HepG2 (cell line): Measurements from ENCODE around the gene ASIC2. TPM values are rescaled to one million over a fixed set of nuclear protein-coding genes. Genes with fewer than 3 reads are reported as not detected.

ENCODE experiments used
- ATAC-seq: fragments of 200-7000 bp; cut with Tn5 transposase; 3 replicates; pipeline ENCODE4 v1.9.1; 2020; ENCODE audit warnings: mild to moderate bottlenecking, moderate library complexity
- BruUV-seq: library from RNA; stranded (reverse); fragments of 400-500 nt; replicated peaks from 2 replicates; lab custom pipeline; 2021; lab: Mats Ljungman, UMichigan
- CTCF ChIA-PET: fragments of 300-600 bp; formaldehyde crosslinking; extraction: SDS; loops from one replicate; lab custom pipeline; 2021; ENCODE audit warnings: low total read pairs, inconsistent platforms, low intra/inter-chr PET ratio; lab: Yijun Ruan, JAX
- POLR2A ChIA-PET: fragments of 350-600 bp; sonication (Branson Sonifier 250); formaldehyde crosslinking; loops from one replicate; lab custom pipeline; 2020; ENCODE audit warnings: antibody characterized with exemption, inconsistent platforms; lab: Yijun Ruan, JAX
- DNase-seq: peaks from one replicate; pipeline ENCODE4 v3.0.0-alpha.2; 2015; ENCODE audit warnings: low spot score
- FAIRE-seq: peaks from 3 replicates; lab custom pipeline; 2011; peaks lifted over from hg19 to GRCh38; lab: Jason Lieb, UNC
- H2AFZ ChIP-seq: one replicate; pipeline ENCODE4 v1.6.1; 2011; ENCODE audit warnings: low read length, inconsistent platforms
- H3K27ac ChIP-seq: fragments of 300-600 bp; 3 replicates; pipeline ENCODE4 v1.8.0; 2011; ENCODE audit warnings: mixed run types, mild to moderate bottlenecking, mixed read lengths, low read length, inconsistent platforms; ENCODE audit not compliant: insufficient read depth; ENCODE audit errors: extremely low read length
- H3K27me3 ChIP-seq, 2 experiments: fragments of 200-600 bp in 1 of 2; 2 replicates in 1 of 2; 3 replicates in 1 of 2; pipeline versions ENCODE4 v1.6.0 to v1.8.0; 2011; ENCODE audit warnings: low read length in 2 of 2, mild to moderate bottlenecking in 2 of 2, moderate library complexity in 2 of 2, inconsistent platforms in 1 of 2; ENCODE audit not compliant: insufficient read depth in 2 of 2, control insufficient read depth in 1 of 2
- H3K36me3 ChIP-seq, 2 experiments: fragments of 200-600 bp in 1 of 2; replicated peaks in 1 of 2; 2 replicates in 1 of 2; 3 replicates in 1 of 2; pipeline versions ENCODE4 v1.5.1 to v1.8.0; 2011; ENCODE audit warnings: low read length in 2 of 2, inconsistent platforms in 1 of 2; ENCODE audit not compliant: insufficient read depth in 2 of 2, control insufficient read depth in 1 of 2
- H3K4me1 ChIP-seq: 2 replicates; pipeline ENCODE4 v1.5.1; 2012; ENCODE audit warnings: low read length, inconsistent platforms; ENCODE audit not compliant: insufficient read depth
- H3K4me2 ChIP-seq: 2 replicates; pipeline ENCODE4 v1.6.0; 2011; ENCODE audit warnings: low read depth, low read length, inconsistent platforms
- H3K4me3 ChIP-seq, 3 experiments: fragments of 200-600 bp in 1 of 3; sonication (generic), shearing (Covaris generic) in 1 of 3; replicated peaks in 1 of 3; 2 replicates each; pipeline ENCODE4 v1.5.1; 2011 to 2016; ENCODE audit warnings: low read length in 3 of 3, inconsistent platforms in 2 of 3, low read depth in 2 of 3, mild to moderate bottlenecking in 2 of 3, control low read depth in 1 of 3, mixed read lengths in 1 of 3; ENCODE audit not compliant: insufficient read depth in 1 of 3
- H3K79me2 ChIP-seq: one replicate; pipeline ENCODE4 v1.6.1; 2011; ENCODE audit warnings: low read length, inconsistent platforms; ENCODE audit not compliant: insufficient read depth
- H3K9ac ChIP-seq: 2 replicates; pipeline ENCODE4 v1.6.0; 2011; ENCODE audit warnings: mild to moderate bottlenecking, low read depth, low read length, inconsistent platforms; ENCODE audit not compliant: insufficient read depth
- H3K9me3 ChIP-seq: 2 replicates; pipeline ENCODE4 v1.5.1; 2012; ENCODE audit warnings: mild to moderate bottlenecking, low read length
- H4K20me1 ChIP-seq: 2 replicates; pipeline ENCODE4 v1.6.0; 2011; ENCODE audit warnings: inconsistent platforms, mild to moderate bottlenecking, low read length, moderate library complexity; ENCODE audit not compliant: insufficient read depth
- CTCF ChIP-seq: sonication (generic); formaldehyde crosslinking; IDR thresholded peaks from 2 replicates; pipeline ENCODE4 v1.5.0; 2020; ENCODE audit warnings: mild to moderate bottlenecking, missing genetic modification reagents, moderate library complexity
- FOSL1 ChIP-seq: sonication (generic); formaldehyde crosslinking; IDR thresholded peaks from 2 replicates; pipeline ENCODE4 v1.9.0; 2021; ENCODE audit warnings: missing genetic modification reagents, borderline replicate concordance
- HNRNPLL ChIP-seq: fragments of 200-400 bp; formaldehyde crosslinking; IDR thresholded peaks from 2 replicates; pipeline ENCODE4 v1.6.1; 2017; ENCODE audit warnings: mild to moderate bottlenecking, low read depth, low read length; ENCODE audit not compliant: poor library complexity, severe bottlenecking
- NFYC ChIP-seq: IDR thresholded peaks from 2 replicates; pipeline ENCODE4 v1.6.1; 2016; ENCODE audit warnings: missing genetic modification reagents, missing compliant biosample characterization
- NR2F6 ChIP-seq, 2 experiments: IDR thresholded peaks; 2 replicates each; pipeline ENCODE4 v1.6.1; 2016; ENCODE audit warnings: antibody characterized with exemption in 1 of 2, mild to moderate bottlenecking in 1 of 2
- ZNF12 ChIP-seq: sonication (generic); formaldehyde crosslinking; IDR thresholded peaks from 2 replicates; pipeline ENCODE4 v1.5.0; 2020; ENCODE audit warnings: missing genetic modification reagents
- ZNF124 ChIP-seq: sonication (generic); formaldehyde crosslinking; IDR thresholded peaks from 2 replicates; pipeline ENCODE4 v1.4.0; 2020; ENCODE audit warnings: missing genetic modification reagents
- ZNF792 ChIP-seq: IDR thresholded peaks from 2 replicates; pipeline ENCODE4 v1.6.1; 2016
- ZNF879 ChIP-seq: sonication (generic); formaldehyde crosslinking; IDR thresholded peaks from 2 replicates; pipeline ENCODE4 v1.8.1; 2023; ENCODE audit warnings: missing genetic modification reagents
- WGBS: methylation state at CpG from one replicate; pipeline ENCODE4 v1.1.6; 2017; ENCODE audit warnings: low lambda C conversion rate; 5-methylcytosine and 5-hydroxymethylcytosine counted together
- in situ Hi-C: cut with HindIII; loops from 2 replicates; pipeline ENCODE4 v1.10.0; 2017; ENCODE audit warnings: low pct_unique_long_range_greater_than_20kb; ENCODE audit not compliant: extremely low pct_ligation_motif_present
- intact Hi-C: fragments of 100-400 bp; cut with micrococcal nuclease; formaldehyde crosslinking; loops from one replicate; pipeline ENCODE4 v1.10.0; 2022; ENCODE audit not compliant: unreplicated experiment
- polyA plus RNA-seq, 8 experiments: library from polyadenylated mRNA; depleted of rRNA in 3 of 8; stranded (reverse) in 7 of 8; unstranded in 1 of 8; fragments of >200 nt; fragmentation: Illumina TruSeq in 4 of 8; extraction: Trizol in 4 of 8; gene quantifications; 2 replicates each; pipeline versions ENCODE4 v1.2.1 to v1.2.3, GENCODE V29; 2011 to 2016; ENCODE audit warnings: low read depth in 4 of 8, missing spikeins in 1 of 8, mixed read lengths in 1 of 8; ENCODE audit not compliant: insufficient read depth in 1 of 8
- total RNA-seq, 5 experiments: library from RNA; depleted of rRNA; stranded (reverse); fragments of >200 nt; fragmentation: Illumina TruSeq; extraction: Trizol; gene quantifications; 2 replicates each; pipeline ENCODE4 v1.2.3, GENCODE V29; 2016; ENCODE audit warnings: low read depth in 1 of 5
- TF ChIP-seq, protein P1 (sequence below): sonication (generic); formaldehyde crosslinking; IDR thresholded peaks from 2 replicates; pipeline ENCODE4 v1.4.0; 2020; ENCODE audit warnings: missing genetic modification reagents, mild to moderate bottlenecking, borderline replicate concordance
- TF ChIP-seq, protein P2 (sequence below): sonication (generic); formaldehyde crosslinking; IDR thresholded peaks from 2 replicates; pipeline ENCODE4 v1.5.0; 2020; ENCODE audit warnings: missing genetic modification reagents

The ASIC2 gene
- total and polyA plus RNA-seq, 2 of the 13 experiments (the other 11 are each of a cell fraction or from before 2014, with no cell fraction given), result not detected

DNA sequence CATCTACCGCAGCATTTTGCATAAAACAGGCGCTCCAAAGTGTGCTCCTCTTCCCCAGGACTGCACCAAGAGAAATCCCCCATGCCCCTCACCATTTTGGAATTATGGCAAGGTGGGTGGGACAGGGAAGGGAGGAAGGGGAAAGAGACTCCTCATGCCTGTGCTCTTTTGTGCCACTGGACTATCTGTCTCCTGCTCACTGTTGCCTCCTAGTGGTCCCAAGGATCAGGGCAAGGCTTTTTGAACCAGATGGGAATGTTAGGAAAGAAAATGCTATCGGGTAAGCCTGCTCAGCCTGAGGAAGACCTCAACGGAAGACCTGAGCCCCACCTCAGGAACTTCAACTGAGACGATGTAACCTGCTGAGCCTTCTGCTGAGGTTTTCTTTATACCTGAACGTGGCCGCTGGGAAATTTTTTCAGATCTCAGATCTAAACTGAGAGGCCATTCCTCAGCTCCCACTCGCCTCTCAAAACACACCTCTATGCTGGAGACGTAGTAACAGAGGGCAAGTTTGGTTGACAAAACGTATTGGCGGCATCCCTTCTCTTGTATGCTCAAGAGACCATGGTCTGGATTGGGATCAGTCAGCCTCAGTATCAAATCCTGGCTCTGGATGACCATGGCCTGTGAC, 243.2 kb downstream of the ASIC2 start (continued):
- peak; percentile 71 for TF ChIP-seq CTCF (CRISPR knock-in tag)
- TF ChIP-seq, all 625 proteins: peak for 4

GRCh38 chr17:33046361-33047255, 246.5 kb downstream of the ASIC2 start:
- in situ Hi-C loops, result loop anchor here (25.0 kb wide), 1 partner anchor 466 kb away; no protein-coding TSS in a partner anchor
- Histone ChIP-seq H3K27me3 (peaks cover 2 to 5% of the 10 kb centered on the region in 2 experiments; a peak in 1 of 5 replicates), H3K36me3 (no peaks in the 10 kb centered on the region), H3K4me2 (no peak overlapping the region), H2AFZ (no peak overlapping the region), H3K9ac (no peak overlapping the region), H3K4me3 (no peak overlapping the region), H3K27ac (no peak overlapping the region), H3K79me2 (no peaks in the 10 kb centered on the region), H3K9me3 (no peaks in the 10 kb centered on the region), H4K20me1 (no peaks in the 10 kb centered on the region), H3K4me1 (peaks cover 8% of the 10 kb centered on the region; the same call in 1 of the 2 replicates)
- no peak for ATAC-seq
- ChIA-PET CTCF (no interaction called here), POLR2A (no interaction called here)
- FAIRE-seq, result no peak
- intact Hi-C loops, result no loop called here
- BruUV-seq, result no TSS peak
- 0% methylated on average over 5 of the region's 10 CpGs for WGBS
- DNase-seq, result no peak
- TF ChIP-seq NFYC (CRISPR knock-in tag) (no peak), ZNF879 (no peak), NR2F6 (IDR thresholded peaks at IDR 0.05) (no peak), NR2F6 (CRISPR knock-in tag; IDR thresholded peaks at IDR 0.05) (no peak), FOSL1 (CRISPR knock-in tag) (no peak), ZNF792 (CRISPR knock-in tag) (no peak), ZNF12 (CRISPR knock-in tag) (no peak), ZNF124 (CRISPR knock-in tag) (no peak), HNRNPLL (no peak)
- TF ChIP-seq, protein P1, sequence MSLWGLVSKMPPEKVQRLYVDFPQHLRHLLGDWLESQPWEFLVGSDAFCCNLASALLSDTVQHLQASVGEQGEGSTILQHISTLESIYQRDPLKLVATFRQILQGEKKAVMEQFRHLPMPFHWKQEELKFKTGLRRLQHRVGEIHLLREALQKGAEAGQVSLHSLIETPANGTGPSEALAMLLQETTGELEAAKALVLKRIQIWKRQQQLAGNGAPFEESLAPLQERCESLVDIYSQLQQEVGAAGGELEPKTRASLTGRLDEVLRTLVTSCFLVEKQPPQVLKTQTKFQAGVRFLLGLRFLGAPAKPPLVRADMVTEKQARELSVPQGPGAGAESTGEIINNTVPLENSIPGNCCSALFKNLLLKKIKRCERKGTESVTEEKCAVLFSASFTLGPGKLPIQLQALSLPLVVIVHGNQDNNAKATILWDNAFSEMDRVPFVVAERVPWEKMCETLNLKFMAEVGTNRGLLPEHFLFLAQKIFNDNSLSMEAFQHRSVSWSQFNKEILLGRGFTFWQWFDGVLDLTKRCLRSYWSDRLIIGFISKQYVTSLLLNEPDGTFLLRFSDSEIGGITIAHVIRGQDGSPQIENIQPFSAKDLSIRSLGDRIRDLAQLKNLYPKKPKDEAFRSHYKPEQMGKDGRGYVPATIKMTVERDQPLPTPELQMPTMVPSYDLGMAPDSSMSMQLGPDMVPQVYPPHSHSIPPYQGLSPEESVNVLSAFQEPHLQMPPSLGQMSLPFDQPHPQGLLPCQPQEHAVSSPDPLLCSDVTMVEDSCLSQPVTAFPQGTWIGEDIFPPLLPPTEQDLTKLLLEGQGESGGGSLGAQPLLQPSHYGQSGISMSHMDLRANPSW, result no peak
- TF ChIP-seq, protein P2, sequence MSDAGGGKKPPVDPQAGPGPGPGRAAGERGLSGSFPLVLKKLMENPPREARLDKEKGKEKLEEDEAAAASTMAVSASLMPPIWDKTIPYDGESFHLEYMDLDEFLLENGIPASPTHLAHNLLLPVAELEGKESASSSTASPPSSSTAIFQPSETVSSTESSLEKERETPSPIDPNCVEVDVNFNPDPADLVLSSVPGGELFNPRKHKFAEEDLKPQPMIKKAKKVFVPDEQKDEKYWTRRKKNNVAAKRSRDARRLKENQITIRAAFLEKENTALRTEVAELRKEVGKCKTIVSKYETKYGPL (CRISPR knock-in tag), result no peak
